Measurements from ENCODE around the gene TBC1D22A.

DNA sequence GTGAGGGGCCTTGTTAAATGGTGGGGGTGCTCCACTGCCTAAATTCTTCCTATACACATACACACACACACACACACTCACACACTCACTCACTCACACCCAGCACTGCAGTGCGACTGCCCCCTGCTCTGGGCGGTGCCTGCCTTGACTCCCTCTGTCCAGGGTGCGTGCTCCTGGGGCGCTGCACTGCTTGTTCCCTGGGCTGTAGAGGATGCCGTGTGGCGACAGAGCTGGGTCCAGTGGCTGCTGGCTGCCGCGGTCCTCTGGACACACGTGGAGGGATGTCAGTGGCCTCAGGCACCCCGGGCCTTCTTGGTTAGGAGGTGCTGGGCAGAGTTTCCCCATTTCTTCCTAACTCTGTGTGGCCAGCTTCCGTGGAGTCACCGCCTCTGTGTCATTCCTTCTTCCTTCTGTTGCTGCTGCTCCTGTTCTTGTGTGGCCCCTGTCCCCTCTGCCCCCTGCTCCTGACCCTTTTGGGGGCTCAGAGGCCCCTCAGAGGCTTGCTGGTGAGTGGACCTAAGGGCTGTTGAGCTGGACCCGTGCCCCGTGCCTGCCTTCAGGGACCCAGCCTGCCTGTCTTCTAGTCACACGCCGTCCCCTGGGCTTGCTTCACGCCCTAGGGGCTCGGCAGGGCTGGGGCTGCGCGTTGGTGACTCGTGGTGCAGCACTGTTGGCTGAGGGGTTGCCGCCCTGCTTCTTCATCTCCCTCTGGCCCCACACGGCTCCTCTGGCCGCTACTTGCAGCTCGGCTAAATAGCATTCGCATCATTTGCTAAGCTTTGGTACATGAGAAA is 147.0 kb downstream of the TBC1D22A start:
- TF ChIP-seq, protein P1, sequence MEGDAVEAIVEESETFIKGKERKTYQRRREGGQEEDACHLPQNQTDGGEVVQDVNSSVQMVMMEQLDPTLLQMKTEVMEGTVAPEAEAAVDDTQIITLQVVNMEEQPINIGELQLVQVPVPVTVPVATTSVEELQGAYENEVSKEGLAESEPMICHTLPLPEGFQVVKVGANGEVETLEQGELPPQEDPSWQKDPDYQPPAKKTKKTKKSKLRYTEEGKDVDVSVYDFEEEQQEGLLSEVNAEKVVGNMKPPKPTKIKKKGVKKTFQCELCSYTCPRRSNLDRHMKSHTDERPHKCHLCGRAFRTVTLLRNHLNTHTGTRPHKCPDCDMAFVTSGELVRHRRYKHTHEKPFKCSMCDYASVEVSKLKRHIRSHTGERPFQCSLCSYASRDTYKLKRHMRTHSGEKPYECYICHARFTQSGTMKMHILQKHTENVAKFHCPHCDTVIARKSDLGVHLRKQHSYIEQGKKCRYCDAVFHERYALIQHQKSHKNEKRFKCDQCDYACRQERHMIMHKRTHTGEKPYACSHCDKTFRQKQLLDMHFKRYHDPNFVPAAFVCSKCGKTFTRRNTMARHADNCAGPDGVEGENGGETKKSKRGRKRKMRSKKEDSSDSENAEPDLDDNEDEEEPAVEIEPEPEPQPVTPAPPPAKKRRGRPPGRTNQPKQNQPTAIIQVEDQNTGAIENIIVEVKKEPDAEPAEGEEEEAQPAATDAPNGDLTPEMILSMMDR (conservative IDR thresholded peaks at IDR 0.05; ENCODE audit: low read length): no peak
- no peak for TF ChIP-seq EZH2phosphoT487 (IDR thresholded peaks at IDR 0.05; ENCODE audit: borderline replicate concordance, low read depth, low read length)

Measured in OCI-LY7 (cell line).